Endothelial cell of umbilical vein (primary cell): ENCODE data around the gene SPAAR. TPM values are rescaled to one million over a fixed set of nuclear protein-coding genes. Genes with fewer than 3 reads are reported as not detected.

ENCODE experiments used
- BruUV-seq: library from RNA; stranded (reverse); fragments of 400-500 nt; replicated peaks from 2 replicates; lab custom pipeline; 2021; lab: Mats Ljungman, UMichigan
- CTCF ChIA-PET: fragments of 300-600, 350-600 bp; sonication (Branson Sonifier 250); formaldehyde crosslinking; loops from one replicate; lab custom pipeline; 2021; ENCODE audit warnings: antibody characterized with exemption, inconsistent platforms; lab: Charles Lee
- POLR2A ChIA-PET: fragments of 300-600, 350-600 bp; sonication (Branson Sonifier 250); formaldehyde crosslinking; loops from one replicate; lab custom pipeline; 2021; ENCODE audit warnings: antibody characterized with exemption, inconsistent platforms; lab: Charles Lee
- DNase-seq: peaks from one replicate; pipeline ENCODE4 v3.0.0-alpha.2; 2011; ENCODE audit warnings: low read depth, low spot score
- FAIRE-seq: peaks from 2 replicates; lab custom pipeline; 2011; peaks lifted over from hg19 to GRCh38; lab: Jason Lieb, UNC
- H2AFZ ChIP-seq: 2 replicates; pipeline ENCODE4 v1.6.0; 2012; ENCODE audit warnings: low read depth, low read length, control low read depth, inconsistent platforms
- H3K27ac ChIP-seq: 2 replicates; pipeline ENCODE4 v1.5.1; 2011; ENCODE audit warnings: low read depth, mild to moderate bottlenecking, control low read depth, low read length, moderate library complexity; ENCODE audit not compliant: insufficient read depth
- H3K27me3 ChIP-seq, 2 experiments: 2 replicates each; pipeline versions ENCODE4 v1.6.0 to v1.6.1; 2011; ENCODE audit warnings: low read length in 2 of 2, mixed read lengths in 1 of 2; ENCODE audit not compliant: control insufficient read depth in 2 of 2, insufficient read depth in 2 of 2
- H3K36me3 ChIP-seq, 2 experiments: 2 replicates in 1 of 2; 3 replicates in 1 of 2; pipeline ENCODE4 v1.5.1; 2011; ENCODE audit warnings: low read length in 2 of 2, mild to moderate bottlenecking in 1 of 2, moderate library complexity in 1 of 2; ENCODE audit not compliant: control insufficient read depth in 2 of 2, insufficient read depth in 2 of 2; ENCODE audit errors: extremely low read depth in 1 of 2
- H3K4me1 ChIP-seq: 3 replicates; pipeline ENCODE4 v1.5.1; 2011; ENCODE audit warnings: mild to moderate bottlenecking, low read length; ENCODE audit not compliant: control insufficient read depth, insufficient read depth; ENCODE audit errors: extremely low read depth
- H3K4me2 ChIP-seq: 2 replicates; pipeline ENCODE4 v1.6.1; 2011; ENCODE audit warnings: low read length, control low read depth, mixed read lengths; ENCODE audit not compliant: insufficient read depth
- H3K4me3 ChIP-seq, 3 experiments: fragments of 200-600 bp in 1 of 3; sonication (generic), shearing (Covaris generic) in 1 of 3; replicated peaks in 1 of 3; 2 replicates each; pipeline ENCODE4 v1.5.1; 2011 to 2016; ENCODE audit warnings: control low read depth in 3 of 3, low read length in 3 of 3, mild to moderate bottlenecking in 2 of 3, inconsistent platforms in 1 of 3, low read depth in 1 of 3, moderate library complexity in 1 of 3; ENCODE audit not compliant: insufficient read depth in 1 of 3
- H3K79me2 ChIP-seq: 2 replicates; pipeline ENCODE4 v1.6.0; 2012; ENCODE audit warnings: low read length, inconsistent platforms; ENCODE audit not compliant: control insufficient read depth, insufficient read depth
- H3K9ac ChIP-seq: replicated peaks from 2 replicates; pipeline ENCODE3; 2011; ENCODE audit warnings: low read length, control low read depth; ENCODE audit not compliant: insufficient read depth; ENCODE audit errors: extremely low read depth
- H3K9me1 ChIP-seq: replicated peaks from 3 replicates; pipeline ENCODE4 v1.6.0; 2011; ENCODE audit warnings: mild to moderate bottlenecking, low read length; ENCODE audit not compliant: control insufficient read depth, insufficient read depth; ENCODE audit errors: extremely low read depth
- H3K9me3 ChIP-seq: replicated peaks from 2 replicates; pipeline ENCODE4 v1.5.1; 2012; ENCODE audit warnings: low read length, inconsistent platforms; ENCODE audit not compliant: control insufficient read depth, insufficient read depth
- H4K20me1 ChIP-seq: replicated peaks from 2 replicates; pipeline ENCODE3; 2011; ENCODE audit warnings: mild to moderate bottlenecking, low read length; ENCODE audit not compliant: control insufficient read depth, insufficient read depth; ENCODE audit errors: extremely low read depth
- EZH2 ChIP-seq: IDR thresholded peaks from 2 replicates; pipeline ENCODE4 v1.6.1; 2012; ENCODE audit warnings: borderline replicate concordance, low read depth, mild to moderate bottlenecking, moderate library complexity, low read length, inconsistent platforms; ENCODE audit not compliant: severe bottlenecking
- GATA2 ChIP-seq: IDR thresholded peaks from 2 replicates; pipeline ENCODE4 v1.7.0; 2011; ENCODE audit warnings: low read depth, mild to moderate bottlenecking, moderate library complexity, mixed read lengths, low read length; ENCODE audit not compliant: insufficient read length, insufficient read depth
- JUN ChIP-seq: IDR thresholded peaks from 2 replicates; pipeline ENCODE4 v1.6.1; 2011; ENCODE audit warnings: borderline replicate concordance, low read depth; ENCODE audit not compliant: insufficient read length, insufficient read depth
- MAX ChIP-seq: IDR thresholded peaks from 2 replicates; pipeline ENCODE4 v1.6.1; 2011; ENCODE audit not compliant: insufficient read depth, insufficient read length
- MYC ChIP-seq: IDR thresholded peaks from one replicate; pipeline ENCODE4 v1.6.1; 2011; ENCODE audit warnings: mild to moderate bottlenecking, low read depth, low read length
- POLR2AphosphoS5 ChIP-seq: IDR thresholded peaks from 2 replicates; pipeline ENCODE4 v1.6.1; 2012; ENCODE audit warnings: low read depth, mild to moderate bottlenecking, control low read depth, low read length, moderate library complexity; ENCODE audit not compliant: insufficient read depth
- dilution Hi-C: fragments of 300-500 bp; cut with MboI; formaldehyde crosslinking; loops from one replicate; pipeline ENCODE4 v1.15.0; 2019; ENCODE audit warnings: low sequenced_read_pairs; ENCODE audit not compliant: extremely low pct_ligation_motif_present
- intact Hi-C: fragments of 100-400 bp; cut with micrococcal nuclease; formaldehyde crosslinking; loops from one replicate; pipeline ENCODE4 v1.10.0; 2022
- polyA plus RNA-seq, 4 experiments: library from polyadenylated mRNA; depleted of rRNA in 3 of 4; stranded (reverse) in 3 of 4; unstranded in 1 of 4; fragments of >200 nt; gene quantifications; 2 replicates each; pipeline versions ENCODE4 v1.2.1 to v1.2.3, GENCODE V29; 2011 to 2012; ENCODE audit warnings: missing spikeins in 1 of 4
- total RNA-seq: library from RNA; stranded (reverse); gene quantifications from 2 replicates; pipeline ENCODE4 v1.2.3, GENCODE V29; 2021

The SPAAR gene
- total and polyA plus RNA-seq, 2 donors (not counting 3 experiments of a cell fraction or from before 2014, with no cell fraction given) = 20.8 to 24.8 TPM

- no peak for FAIRE-seq
- no peaks in the 10 kb centered on the region for H3K36me3 ChIP-seq
- BruUV-seq = no TSS peak
- POLR2A ChIA-PET = no interaction called here
- no peaks in the 10 kb centered on the region for H3K9me1 ChIP-seq
- no peaks in the 10 kb centered on the region for H3K9me3 ChIP-seq
- no peaks in the 10 kb centered on the region for H3K4me1 ChIP-seq
- H3K79me2 ChIP-seq = no peaks in the 10 kb centered on the region
- no peaks in the 10 kb centered on the region for H4K20me1 ChIP-seq
- H3K4me3 ChIP-seq = no peak overlapping the region
- DNase-seq = no peak
- H3K4me2 ChIP-seq = no peak overlapping the region
- no peak overlapping the region for H3K9ac ChIP-seq
- dilution Hi-C loops (no loop called here), intact Hi-C loops (no loop called here)
- no peaks in the 10 kb centered on the region for H3K27me3 ChIP-seq
- H3K27ac ChIP-seq = no peak overlapping the region
- TF ChIP-seq MYC = no peak
- TF ChIP-seq JUN = no peak
- TF ChIP-seq GATA2 = no peak
- no peak for TF ChIP-seq MAX
- no peak for TF ChIP-seq POLR2AphosphoS5
- TF ChIP-seq EZH2 = no peak
- CTCF ChIA-PET = interaction anchor here (1.3 to 1.6 kb wide), 2 partner anchors 14 to 16 kb away, joined by 3 to 4 read pairs; no protein-coding TSS in a partner anchor
- H2AFZ ChIP-seq = no peak overlapping the region
Observed at GRCh38 chr9:35938474-35939356, 29.4 kb downstream of the SPAAR start.
